Measurements from ENCODE around the gene SLC25A29.

DNA sequence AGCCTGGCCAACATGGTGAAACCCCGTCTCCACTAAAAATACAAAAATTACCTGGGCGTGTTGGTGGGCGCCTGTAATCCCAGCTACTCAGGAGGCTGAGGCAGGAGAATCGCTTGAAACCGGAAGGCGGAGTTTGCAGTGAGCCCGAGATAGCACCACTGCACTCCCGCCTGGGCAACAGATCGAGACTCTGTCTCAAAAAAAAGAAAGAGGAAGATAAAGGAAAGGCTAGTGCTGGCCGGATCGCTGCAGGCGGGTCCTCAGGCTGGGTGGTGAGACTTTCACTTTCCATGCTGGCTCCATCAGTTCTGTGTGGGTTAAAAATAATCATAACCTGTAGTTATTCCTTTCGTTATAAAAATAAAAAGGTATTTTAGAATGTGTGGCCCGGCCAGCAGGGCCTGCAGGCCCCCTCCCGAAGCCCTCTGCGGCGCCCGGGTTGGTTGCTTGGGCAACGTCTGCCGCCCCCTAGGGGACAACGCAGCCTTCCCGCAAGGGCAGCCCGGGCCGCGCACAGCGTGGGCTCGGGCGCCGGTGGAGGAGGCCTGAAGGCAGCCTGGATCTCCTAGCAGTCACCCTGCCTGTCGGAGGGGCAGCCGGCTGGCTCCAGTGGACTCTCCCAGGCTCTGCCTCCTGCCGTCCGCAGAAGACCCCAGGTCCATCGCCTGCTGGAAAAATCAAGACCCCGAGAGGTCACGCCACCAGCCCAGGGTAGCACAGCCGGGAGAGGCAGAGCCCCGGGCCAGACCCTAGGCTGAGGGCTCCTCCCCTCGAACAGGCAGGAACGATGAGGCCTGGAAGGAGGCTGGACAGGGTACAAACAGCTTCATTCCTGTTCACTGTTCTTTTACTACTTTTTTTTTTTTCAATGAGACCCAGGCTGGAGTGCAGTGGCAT, 11.9 kb upstream of the SLC25A29 start:
- TF ChIP-seq YY1 (IDR thresholded peaks at IDR 0.05; ENCODE audit: insufficient read depth, insufficient read length) (no peak), ZNF274 (IDR thresholded peaks at IDR 0.05; ENCODE audit: low read depth, low read length) (no peak), SUZ12 (IDR thresholded peaks at IDR 0.05; ENCODE audit: extremely low read depth, insufficient read depth, insufficient read length) (no peak)
